Mesenchymal stem cell (in vitro differentiated cells and primary cell): Measurements from ENCODE around the gene MYBPC1.
A peak's percentile ranks its signal among the peaks of the same experiment; 100 is the strongest.

Experiments
- DNase-seq: peaks from one replicate; pipeline ENCODE4 v3.0.0-alpha.2; 2013
- H2AFZ ChIP-seq: one replicate; pipeline ENCODE4 v1.6.1; 2013; ENCODE audit warnings: low read depth, mild to moderate bottlenecking, control low read depth, inconsistent platforms, low read length, moderate library complexity
- H2AK5ac ChIP-seq: 2 replicates; pipeline ENCODE4 v1.6.1; 2013; ENCODE audit warnings: low read length, moderate library complexity, mild to moderate bottlenecking, inconsistent platforms; ENCODE audit not compliant: severe bottlenecking
- H2BK120ac ChIP-seq: one replicate; pipeline ENCODE4 v1.6.1; 2013; ENCODE audit warnings: low read depth, mild to moderate bottlenecking, inconsistent platforms, low read length, moderate library complexity
- H2BK12ac ChIP-seq, 2 experiments: one replicate each; pipeline ENCODE4 v1.6.1; 2013; ENCODE audit warnings: inconsistent platforms in 2 of 2, low read length in 2 of 2, mild to moderate bottlenecking in 2 of 2, moderate library complexity in 2 of 2, control low read depth in 1 of 2
- H2BK15ac ChIP-seq: one replicate; pipeline ENCODE4 v1.6.1; 2013; ENCODE audit warnings: mild to moderate bottlenecking, low read depth, inconsistent platforms; ENCODE audit not compliant: poor library complexity, severe bottlenecking
- H2BK5ac ChIP-seq: 2 replicates; pipeline ENCODE4 v1.6.1; 2013; ENCODE audit warnings: low read depth, mild to moderate bottlenecking, low read length, control low read depth, inconsistent platforms; ENCODE audit not compliant: poor library complexity, severe bottlenecking
- H3K14ac ChIP-seq, 2 experiments: one replicate each; pipeline ENCODE4 v1.6.1; 2013; ENCODE audit warnings: inconsistent platforms in 2 of 2, low read length in 2 of 2, control low read depth in 1 of 2, mild to moderate bottlenecking in 1 of 2, moderate library complexity in 1 of 2
- H3K18ac ChIP-seq, 2 experiments: one replicate each; pipeline ENCODE4 v1.6.1; 2013; ENCODE audit warnings: inconsistent platforms in 2 of 2, low read length in 2 of 2, control low read depth in 1 of 2, low read depth in 1 of 2, mild to moderate bottlenecking in 1 of 2
- H3K23ac ChIP-seq, 2 experiments: one replicate each; pipeline ENCODE4 v1.6.1; 2013; ENCODE audit warnings: inconsistent platforms in 2 of 2, low read length in 2 of 2, mild to moderate bottlenecking in 2 of 2, moderate library complexity in 2 of 2, control low read depth in 1 of 2
- H3K27ac ChIP-seq: 2 replicates; pipeline ENCODE4 v1.5.1; 2013; ENCODE audit warnings: mild to moderate bottlenecking, moderate library complexity, low read length, control low read depth, inconsistent platforms; ENCODE audit not compliant: poor library complexity, severe bottlenecking
- H3K27me3 ChIP-seq, 2 experiments: 2 replicates each; pipeline versions ENCODE4 v1.6.1 to v1.7.0; 2013; ENCODE audit warnings: low read length in 2 of 2, mild to moderate bottlenecking in 2 of 2, moderate library complexity in 2 of 2, control low read depth in 1 of 2, inconsistent platforms in 1 of 2; ENCODE audit not compliant: control insufficient read depth in 1 of 2, insufficient read depth in 1 of 2
- H3K36me3 ChIP-seq, 2 experiments: 2 replicates each; pipeline versions ENCODE4 v1.6.1 to v1.7.0; 2013; ENCODE audit warnings: low read length in 2 of 2, control low read depth in 1 of 2, inconsistent platforms in 1 of 2, low read depth in 1 of 2, mild to moderate bottlenecking in 1 of 2; ENCODE audit not compliant: insufficient read depth in 2 of 2, control insufficient read depth in 1 of 2
- H3K4ac ChIP-seq, 2 experiments: one replicate each; pipeline ENCODE4 v1.6.1; 2013; ENCODE audit warnings: inconsistent platforms in 2 of 2, low read length in 2 of 2, mild to moderate bottlenecking in 2 of 2, moderate library complexity in 2 of 2, control low read depth in 1 of 2, low read depth in 1 of 2
- H3K4me1 ChIP-seq: 2 replicates; pipeline ENCODE4 v1.6.1; 2013; ENCODE audit warnings: low read depth, low read length, control low read depth; ENCODE audit not compliant: control insufficient read depth, insufficient read depth
- H3K4me2 ChIP-seq: 2 replicates; pipeline ENCODE4 v1.6.1; 2013; ENCODE audit warnings: low read length, mild to moderate bottlenecking, inconsistent platforms; ENCODE audit not compliant: poor library complexity, severe bottlenecking
- H3K4me3 ChIP-seq, 2 experiments: 2 replicates each; pipeline versions ENCODE4 v1.5.1 to v1.7.0; 2013; ENCODE audit warnings: low read length in 2 of 2, mild to moderate bottlenecking in 2 of 2, control low read depth in 1 of 2, low read depth in 1 of 2; ENCODE audit not compliant: insufficient read depth in 1 of 2
- H3K79me1 ChIP-seq: replicated peaks from 2 replicates; pipeline ENCODE4 v1.6.1; 2013; ENCODE audit warnings: mild to moderate bottlenecking, control low read depth, low read length, inconsistent platforms; ENCODE audit not compliant: poor library complexity, severe bottlenecking
- H3K9ac ChIP-seq: 2 replicates; pipeline ENCODE4 v1.7.0; 2013; ENCODE audit warnings: mild to moderate bottlenecking, low read length, moderate library complexity
- H3K9me3 ChIP-seq: 2 replicates; pipeline ENCODE4 v1.7.0; 2013; ENCODE audit warnings: mild to moderate bottlenecking, low read length; ENCODE audit not compliant: control insufficient read depth
- H4K8ac ChIP-seq: one replicate; pipeline ENCODE4 v1.6.1; 2013; ENCODE audit warnings: inconsistent platforms, mild to moderate bottlenecking, low read length, moderate library complexity
- H4K91ac ChIP-seq: one replicate; pipeline ENCODE4 v1.6.1; 2013; ENCODE audit warnings: mild to moderate bottlenecking, low read length, inconsistent platforms
- WGBS: methylation state at CpG from one replicate; pipeline ENCODE4 v1.1.7; 2013; ENCODE audit warnings: mixed read lengths; 5-methylcytosine and 5-hydroxymethylcytosine counted together

Gene MYBPC1

DNA sequence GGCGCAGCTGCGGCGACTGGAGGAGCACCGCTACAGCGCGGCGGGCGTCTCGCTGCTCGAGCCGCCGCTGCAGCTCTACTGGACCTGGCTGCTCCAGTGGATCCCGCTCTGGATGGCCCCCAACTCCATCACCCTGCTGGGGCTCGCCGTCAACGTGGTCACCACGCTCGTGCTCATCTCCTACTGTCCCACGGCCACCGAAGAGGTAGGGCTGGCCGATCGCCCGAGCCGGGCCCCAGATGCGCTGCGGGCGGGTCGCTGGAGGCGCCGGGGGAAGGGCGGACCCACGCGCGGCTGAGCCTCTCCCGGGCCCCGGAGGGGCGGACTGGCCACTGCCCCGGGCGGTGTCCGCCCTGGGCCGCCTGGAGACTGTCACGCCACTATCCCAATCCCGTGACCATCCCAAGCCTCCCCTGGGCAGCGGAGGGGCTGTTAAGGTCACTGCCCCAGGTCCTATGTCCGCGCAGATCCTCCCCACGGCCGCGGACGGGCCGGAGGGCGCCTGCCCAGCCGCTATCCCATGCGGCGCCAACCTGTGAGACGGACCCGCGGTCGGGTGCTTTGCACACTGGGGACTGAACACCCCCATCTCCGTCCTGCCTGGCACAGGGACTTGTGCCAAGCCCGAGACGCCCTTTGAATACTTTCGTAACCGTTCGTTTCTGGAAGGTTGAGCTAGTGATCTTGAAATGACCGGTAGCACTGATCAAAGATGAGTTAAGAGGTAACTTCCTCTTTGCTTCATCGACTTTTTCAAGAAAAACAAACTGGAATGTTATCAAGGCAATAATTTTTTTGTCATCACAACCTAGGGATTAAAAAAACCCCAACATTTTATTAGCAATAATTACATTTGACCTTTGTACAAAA is 103.4 kb downstream of the MYBPC1 start:
- peak overlapping the region in 1 of 2 experiments; percentile 95 for H3K14ac ChIP-seq
- no peaks in the 10 kb centered on the region for H3K36me3 ChIP-seq
- H2BK120ac ChIP-seq = peak overlapping the region; percentile 92
- no peaks in the 10 kb centered on the region for H3K27me3 ChIP-seq
- peaks cover 8% of the 10 kb centered on the region for H3K4me1 ChIP-seq
- H3K23ac ChIP-seq = peak overlapping the region; percentile 63 to 79
- peak overlapping the region; percentile 94 for H2BK15ac ChIP-seq
- H2BK12ac ChIP-seq = peak overlapping the region in 1 of 2 experiments; percentile 57
- peak overlapping the region; percentile 70 to 98 for H3K18ac ChIP-seq
- peak overlapping the region; percentile 97 for H4K8ac ChIP-seq
- peak overlapping the region; percentile 97 for H3K4me2 ChIP-seq
- peak; percentile 48 for DNase-seq
- peak overlapping the region; percentile 80 for H2AFZ ChIP-seq
- H4K91ac ChIP-seq = peak overlapping the region; percentile 92
- peak overlapping the region; percentile 5 for H2BK5ac ChIP-seq
- H3K27ac ChIP-seq = no peak overlapping the region
- H3K4ac ChIP-seq = peak overlapping the region; percentile 81 to 92
- peaks cover 10% of the 10 kb centered on the region for H3K79me1 ChIP-seq
- WGBS = under 1% methylated on average over 60 of the region's 67 CpGs
- peak overlapping the region; percentile 92 for H3K9ac ChIP-seq
- no peak overlapping the region for H2AK5ac ChIP-seq
- peaks cover 3% of the 10 kb centered on the region for H3K9me3 ChIP-seq
- peak overlapping the region; percentile 95 to 99 for H3K4me3 ChIP-seq

- no peak overlapping the region for H3K14ac ChIP-seq
- no peak overlapping the region for H4K8ac ChIP-seq
- H3K4me3 ChIP-seq = peak overlapping the region in 1 of 2 experiments; percentile 95
- H3K9ac ChIP-seq = peak overlapping the region; percentile 92
- H2BK15ac ChIP-seq = no peak overlapping the region
- H3K27me3 ChIP-seq = no peaks in the 10 kb centered on the region
- H3K4me2 ChIP-seq = no peak overlapping the region
- H3K79me1 ChIP-seq = peaks cover 14% of the 10 kb centered on the region
- no peak overlapping the region for H2AFZ ChIP-seq
- no peak overlapping the region for H2BK120ac ChIP-seq
- H3K23ac ChIP-seq = no peak overlapping the region
- H3K9me3 ChIP-seq = peaks cover 3% of the 10 kb centered on the region
- H3K4me1 ChIP-seq = peaks cover 8% of the 10 kb centered on the region
- no peak overlapping the region for H2AK5ac ChIP-seq
- no peak overlapping the region for H3K4ac ChIP-seq
- no peak overlapping the region for H2BK12ac ChIP-seq
- H3K27ac ChIP-seq = no peak overlapping the region
- no peaks in the 10 kb centered on the region for H3K36me3 ChIP-seq
- no peak overlapping the region for H2BK5ac ChIP-seq
- peak; percentile 46 for DNase-seq
- no peak overlapping the region for H3K18ac ChIP-seq
- no peak overlapping the region for H4K91ac ChIP-seq
- 95% methylated on average over 10 of the region's 12 CpGs for WGBS
Measured at GRCh38 chr12:101698800-101699347, 104.1 kb downstream of the MYBPC1 start.

DNA sequence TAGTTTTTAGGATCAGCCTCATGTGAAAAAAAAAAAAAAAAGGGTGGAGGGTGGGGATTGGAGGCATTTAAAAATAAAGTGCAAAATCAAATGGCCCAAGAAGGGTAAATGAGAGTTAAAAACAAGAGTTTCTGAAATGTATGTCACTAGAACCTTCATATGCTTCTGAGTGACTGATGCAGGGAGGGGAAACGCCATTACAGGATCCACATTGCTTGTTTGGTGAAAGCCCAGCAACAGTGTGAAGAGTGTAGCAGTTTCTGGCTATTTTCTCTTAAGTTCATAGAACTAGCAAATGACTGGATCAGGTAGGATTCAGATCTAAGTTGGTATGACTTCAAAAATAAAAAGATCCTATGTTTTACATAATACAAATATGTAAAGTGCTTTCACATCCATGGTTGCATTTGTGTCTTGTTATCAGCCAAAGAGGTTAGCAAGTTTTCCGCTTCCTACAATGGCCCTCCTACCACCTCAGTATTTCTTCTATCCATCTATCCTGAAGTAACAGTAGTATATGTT is 105.6 kb downstream of the MYBPC1 start:
- Histone ChIP-seq H3K36me3 (no peaks in the 10 kb centered on the region), H3K4ac (no peak overlapping the region), H3K9ac (no peak overlapping the region), H3K4me1 (peaks cover 8% of the 10 kb centered on the region), H3K27ac (no peak overlapping the region), H3K9me3 (no peaks in the 10 kb centered on the region), H3K4me2 (no peak overlapping the region), H3K4me3 (no peak overlapping the region), H3K18ac (no peak overlapping the region), H2BK5ac (no peak overlapping the region), H2BK120ac (no peak overlapping the region), H2AFZ (no peak overlapping the region), H2AK5ac (no peak overlapping the region), H2BK15ac (no peak overlapping the region), H3K79me1 (peaks cover 14% of the 10 kb centered on the region), H4K91ac (no peak overlapping the region), H3K27me3 (no peaks in the 10 kb centered on the region), H3K23ac (no peak overlapping the region), H2BK12ac (no peak overlapping the region), H4K8ac (no peak overlapping the region), H3K14ac (no peak overlapping the region)
- no peak for DNase-seq
- whole genome bisulfite sequencing = 94% methylated on average over 1 of the region's 2 CpGs

DNA sequence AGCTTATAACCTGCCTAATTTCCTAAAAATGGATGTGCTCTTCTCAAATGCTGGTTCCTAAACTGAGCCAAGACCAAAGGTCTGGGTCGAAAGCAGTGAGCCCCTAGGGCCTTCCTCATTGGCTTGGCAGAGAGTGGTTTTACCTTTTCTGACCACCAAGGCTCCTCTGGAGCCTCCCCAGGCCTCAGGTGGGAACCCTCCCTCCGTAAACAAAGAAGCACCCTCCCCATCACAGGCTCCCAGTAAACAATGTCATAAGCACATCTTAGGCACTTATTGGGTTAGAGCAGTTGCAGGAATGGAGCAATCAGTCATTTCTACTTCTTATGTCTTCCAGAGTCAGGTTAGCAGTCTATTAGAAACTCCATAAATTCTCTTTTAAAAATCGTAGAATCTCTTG is 108.7 kb downstream of the MYBPC1 start:
- H3K4me3 ChIP-seq = no peak overlapping the region
- no peak overlapping the region for H3K18ac ChIP-seq
- no peak overlapping the region for H2AK5ac ChIP-seq
- no peak overlapping the region for H3K4me2 ChIP-seq
- 71% methylated on average over 1 of the region's 3 CpGs for WGBS
- peaks cover 13% of the 10 kb centered on the region for H3K79me1 ChIP-seq
- H4K91ac ChIP-seq = no peak overlapping the region
- no peaks in the 10 kb centered on the region for H3K9me3 ChIP-seq
- no peak overlapping the region for H3K9ac ChIP-seq
- no peak overlapping the region for H2BK12ac ChIP-seq
- no peak overlapping the region for H2AFZ ChIP-seq
- H2BK15ac ChIP-seq = no peak overlapping the region
- no peaks in the 10 kb centered on the region for H3K27me3 ChIP-seq
- DNase-seq = no peak
- peaks cover 2% of the 10 kb centered on the region for H3K4me1 ChIP-seq
- H3K4ac ChIP-seq = no peak overlapping the region
- no peak overlapping the region for H2BK5ac ChIP-seq
- no peak overlapping the region for H3K23ac ChIP-seq
- H3K27ac ChIP-seq = no peak overlapping the region
- no peak overlapping the region for H3K14ac ChIP-seq
- H4K8ac ChIP-seq = no peak overlapping the region
- no peak overlapping the region for H2BK120ac ChIP-seq
- H3K36me3 ChIP-seq = no peaks in the 10 kb centered on the region
